ENCODE data around the gene TRMT5. TPM values are rescaled to one million over a fixed set of nuclear protein-coding genes. Genes with fewer than 3 reads are reported as not detected.
A peak's percentile ranks its signal among the peaks of the same experiment; 100 is the strongest.

TRMT5 gene
- 16.3 TPM for total RNA-seq
- long read RNA-seq, full-length matches to known transcripts = 17 of 24 reads
- long read RNA-seq, partial matches to known transcripts = 3 of 24 reads
- long read RNA-seq, other reads (novel, unspliced or antisense) = 4 of 24 reads

- peak; percentile 96 for DNase-seq (ENCODE audit: low spot score)
These were observed at the start of gene TRMT5, which contains the start of gene SLC38A6 for GRCh38 chr14:60980811-60981632. Gene TRMT5, minus strand, starts transcription at chr14:60981079. Its CDS starts 106 bp downstream, at chr14:60980973. Gene SLC38A6, plus strand, starts transcription at chr14:60981245. Its CDS starts 33 bp downstream, at chr14:60981278.

GRCh38 chr14:61026526-61026925, 45.6 kb upstream of the TRMT5 start:
- DNase-seq (ENCODE audit: low spot score) = no peak

- DNase-seq (ENCODE audit: low spot score) = no peak
These were observed 44.7 kb upstream of the TRMT5 start for GRCh38 chr14:61025251-61026223.

GRCh38 chr14:61019537-61019936, 38.7 kb upstream of the TRMT5 start:
- no peak for DNase-seq (ENCODE audit: low spot score)

- no peak for DNase-seq (ENCODE audit: low spot score)
These were observed 22.7 kb upstream of the TRMT5 start for GRCh38 chr14:61003571-61003970.

GRCh38 chr14:60999536-60999935, 18.7 kb upstream of the TRMT5 start:
- DNase-seq (ENCODE audit: low spot score) = no peak

GRCh38 chr14:60998617-60999016, 17.7 kb upstream of the TRMT5 start:
- no peak for DNase-seq (ENCODE audit: low spot score)

GRCh38 chr14:60989599-60989998, 8.7 kb upstream of the TRMT5 start:
- no peak for DNase-seq (ENCODE audit: low spot score)

- DNase-seq (ENCODE audit: low spot score) = no peak
These were observed 5.6 kb upstream of the TRMT5 start for GRCh38 chr14:60986500-60986899.

- no peak for DNase-seq (ENCODE audit: low spot score)
These were observed 3.3 kb upstream of the TRMT5 start for GRCh38 chr14:60984196-60984595.

- no peak for DNase-seq (ENCODE audit: low spot score)
These were observed 965 bp upstream of the TRMT5 start for GRCh38 chr14:60981633-60982455.

- DNase-seq (ENCODE audit: low spot score) = no peak
These were observed 3.0 kb downstream of the TRMT5 start for GRCh38 chr14:60977847-60978246.

GRCh38 chr14:60975551-60975950, 5.3 kb downstream of the TRMT5 start:
- DNase-seq (ENCODE audit: low spot score) = no peak

- DNase-seq (ENCODE audit: low spot score) = no peak
These were observed 6.7 kb downstream of the TRMT5 start for GRCh38 chr14:60974090-60974651.

GRCh38 chr14:60973070-60973469, 7.8 kb downstream of the TRMT5 start:
- DNase-seq (ENCODE audit: low spot score) = no peak

- no peak for DNase-seq (ENCODE audit: low spot score)
These were observed 8.6 kb downstream of the TRMT5 start for GRCh38 chr14:60972295-60972694.

- DNase-seq (ENCODE audit: low spot score) = no peak
These were observed 9.6 kb downstream of the TRMT5 start for GRCh38 chr14:60971271-60971670.

- no peak for DNase-seq (ENCODE audit: low spot score)
These were observed 10.7 kb downstream of the TRMT5 start for GRCh38 chr14:60970146-60970545.

GRCh38 chr14:60968671-60969070, 12.2 kb downstream of the TRMT5 start:
- no peak for DNase-seq (ENCODE audit: low spot score)

GRCh38 chr14:60968099-60968498, 12.8 kb downstream of the TRMT5 start:
- DNase-seq (ENCODE audit: low spot score) = no peak
